ENCODE results near the gene GAB2. TPM values are rescaled to one million over a fixed set of nuclear protein-coding genes. Genes with fewer than 3 reads are reported as not detected.

The GAB2 gene
- total and polyA plus RNA-seq, 2 of the 4 experiments (the other 2 are of a cell fraction): 3.3 to 5.9 TPM

- ATAC-seq (ENCODE audit: low read depth) (no peak), DNase-seq (no peak)
- Histone ChIP-seq H3K4me1 (ENCODE audit: control insufficient read depth, insufficient read depth, low read length) (no peaks in the 10 kb centered on the region), H4K5ac (ENCODE audit: low read depth, low read length) (no peak overlapping the region), H3K56ac (ENCODE audit: extremely low read depth, insufficient read depth, low read length) (no peak overlapping the region), H4K20me1 (ENCODE audit: insufficient read depth, low read length) (peaks cover 28% of the 10 kb centered on the region), H3K79me1 (ENCODE audit: low read depth in 1 of 2, low read length in 2 of 2) (peaks cover 25 to 56% of the 10 kb centered on the region in 2 experiments), H3K4me2 (ENCODE audit: low read depth, low read length) (no peak overlapping the region), H2AFZ (replicated peaks; ENCODE audit: low read length, poor library complexity) (no peak overlapping the region), H3K14ac (replicated peaks; ENCODE audit: low read depth, low read length) (no peak overlapping the region), H3K18ac (ENCODE audit: low read depth, low read length) (no peak overlapping the region), H4K8ac (ENCODE audit: low read depth in 2 of 2, low read length in 2 of 2) (no peak overlapping the region), H3K27me3 (ENCODE audit: control insufficient read depth, insufficient read depth, low read length) (no peaks in the 10 kb centered on the region), H2BK120ac (ENCODE audit: low read depth, low read length) (no peak overlapping the region), H2BK20ac (ENCODE audit: low read depth, low read length) (no peak overlapping the region), H2AK5ac (ENCODE audit: low read depth, low read length) (no peak overlapping the region), H3K36me3 (ENCODE audit: control insufficient read depth, insufficient read depth, low read length) (peaks cover 45% of the 10 kb centered on the region), H3K9me1 (ENCODE audit: insufficient read depth, low read length) (no peaks in the 10 kb centered on the region; the same call in none of the 2 replicates), H3K4ac (ENCODE audit: low read depth, low read length) (no peak overlapping the region), H2BK15ac (ENCODE audit: low read depth, low read length) (no peak overlapping the region), H3K27ac (ENCODE audit: insufficient read depth, low read length) (no peak overlapping the region), H2BK5ac (ENCODE audit: low read depth, low read length, poor library complexity, severe bottlenecking) (no peak overlapping the region), H4K91ac (ENCODE audit: insufficient read depth, low read depth, low read length) (no peak overlapping the region), H2AK9ac (replicated peaks; ENCODE audit: low read depth, low read length, poor library complexity) (peak overlapping the region; percentile 12), H3K9me3 (ENCODE audit: control insufficient read depth, insufficient read depth, low read length) (no peaks in the 10 kb centered on the region), H3K23ac (ENCODE audit: low read depth, low read length) (no peak overlapping the region), H3K9ac (ENCODE audit: low read depth, low read length) (no peak overlapping the region), H3K4me3 (ENCODE audit: insufficient read depth, low read depth, low read length) (no peak overlapping the region)
- TF ChIP-seq RAD21 (IDR thresholded peaks at IDR 0.05; ENCODE audit: low read length) (no peak), MAZ (IDR thresholded peaks at IDR 0.05; ENCODE audit: borderline replicate concordance, low read depth, low read length) (no peak), FOS (IDR thresholded peaks at IDR 0.05; ENCODE audit: low read depth, low read length) (no peak), USF2 (IDR thresholded peaks at IDR 0.05; ENCODE audit: low read depth, low read length) (no peak), CHD1 (IDR thresholded peaks at IDR 0.05; ENCODE audit: low read depth, low read length) (no peak)
- intact Hi-C loops (cut with micrococcal nuclease) (no loop called here), in situ Hi-C loops (cut with MboI; ENCODE audit: low sequenced_read_pairs) (no loop called here), dilution Hi-C loops (cut with HindIII; ENCODE audit: low sequenced_read_pairs, unreplicated experiment) (no loop called here)
- 100% methylated on average over 2 of the region's 5 CpGs; no CpG with 5 or more reads in 1 of the 2 experiments for WGBS, 2 experiments (ENCODE audit: extremely low coverage in 2 of 2, insufficient read length in 1 of 2)
- ChIA-PET POLR2A (ENCODE audit: unreplicated experiment) (no interaction called here), CTCF (no interaction called here)
- no TSS peak for BruUV-seq (replicated peaks)
These were observed 218.0 kb downstream of the GAB2 start for GRCh38 chr11:78199653-78200015.

Measured in IMR-90 (cell line).